Stimulated activated CD4-positive, alpha-beta T cell treated with anti-CD3 and anti-CD28 coated beads, Interleukin-4, amount 100 ng/mL, for 1 hour (primary cell): ENCODE measurements around the gene SLC30A2.
"Not testable (repeated sequence)": the region's sequence is repeated elsewhere in the genome, so short reads cannot be mapped to it uniquely, and the experiment has no call there.

Experiments used
- DNase-seq: peaks from one replicate; pipeline ENCODE4 v3.0.0-alpha.2; 2020

The SLC30A2 gene

DNA sequence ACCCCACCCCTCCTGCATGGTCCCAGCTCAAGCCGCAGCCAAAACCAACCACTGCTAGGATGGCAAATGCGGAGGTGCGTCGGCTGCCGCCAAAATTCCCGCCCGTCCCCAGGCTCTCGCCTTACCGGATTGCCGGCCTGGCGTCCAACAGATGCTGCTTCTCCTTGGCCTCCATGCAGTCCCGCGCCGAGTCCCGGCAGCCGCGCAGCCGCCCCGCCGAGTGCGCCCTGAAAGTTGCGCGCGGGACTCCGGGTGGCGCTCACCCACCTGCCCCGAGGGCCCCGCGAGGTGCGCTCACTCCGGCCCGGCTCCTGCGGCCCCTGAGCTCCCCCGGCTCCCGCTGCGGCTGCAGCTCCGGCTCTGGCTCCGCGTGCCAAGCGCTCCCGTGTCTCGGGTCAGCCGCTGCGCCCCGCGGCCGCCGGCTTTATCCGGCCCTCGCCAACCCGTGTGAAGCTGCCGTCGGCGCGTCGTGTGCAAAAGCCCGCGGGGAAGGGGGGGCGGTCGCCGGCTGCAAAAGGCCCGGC lies at the start of gene SLC30A2:
Gene SLC30A2 (minus strand): TSS at position 397 of the 524 bp plus-strand sequence. CDS start 222 bp downstream, at position 175.
- no peak for DNase-seq

GRCh38 chr1:26094677-26095383 lies 48.9 kb upstream of the SLC30A2 start:
- DNase-seq = no peak

GRCh38 chr1:26094076-26094669 lies 48.3 kb upstream of the SLC30A2 start:
- no peak for DNase-seq

GRCh38 chr1:26093569-26093968 lies 47.7 kb upstream of the SLC30A2 start:
- not testable (repeated sequence) for DNase-seq

- no peak for DNase-seq
Observed at GRCh38 chr1:26092422-26092821, 46.5 kb upstream of the SLC30A2 start.

DNA sequence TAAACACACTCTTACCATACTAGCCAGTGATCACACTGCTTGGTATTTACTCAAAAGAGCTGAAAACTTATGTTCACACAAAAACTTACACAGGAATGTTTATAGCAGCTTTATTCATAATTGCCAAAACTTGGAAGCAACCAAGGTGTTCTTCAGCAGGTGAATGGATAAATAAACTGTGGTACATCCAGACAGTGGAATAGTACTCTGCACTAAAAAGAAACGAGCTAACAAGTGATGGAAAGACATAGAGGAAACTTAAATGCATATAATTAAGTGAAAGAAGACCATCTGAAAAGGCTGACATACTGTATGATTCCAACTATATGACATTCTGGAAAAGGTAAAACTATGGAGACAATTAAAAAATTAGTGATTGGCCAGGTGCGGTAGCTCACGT lies 45.0 kb upstream of the SLC30A2 start:
- DNase-seq = no peak

- no peak for DNase-seq
Observed at GRCh38 chr1:26089125-26089524, 43.2 kb upstream of the SLC30A2 start.

DNA sequence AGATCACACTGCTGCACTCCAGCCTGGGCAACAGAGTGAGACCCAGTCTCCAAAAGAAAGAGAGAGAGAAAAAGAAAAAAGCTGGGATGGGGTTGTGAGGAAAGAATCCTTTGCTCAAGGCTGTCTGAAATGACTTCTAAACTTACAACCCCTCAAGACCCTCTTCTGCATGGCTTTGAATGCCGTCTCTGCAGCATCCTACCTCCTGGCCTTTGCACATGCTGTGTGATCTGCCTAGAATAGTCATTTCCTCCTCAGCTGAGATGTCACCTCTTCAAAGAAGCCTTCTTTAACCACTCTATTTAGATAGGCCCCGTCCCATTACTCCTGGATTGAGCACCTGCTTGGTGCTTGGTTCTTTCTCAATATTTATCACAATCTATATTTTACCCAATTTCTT lies 38.9 kb upstream of the SLC30A2 start:
- no peak for DNase-seq

DNA sequence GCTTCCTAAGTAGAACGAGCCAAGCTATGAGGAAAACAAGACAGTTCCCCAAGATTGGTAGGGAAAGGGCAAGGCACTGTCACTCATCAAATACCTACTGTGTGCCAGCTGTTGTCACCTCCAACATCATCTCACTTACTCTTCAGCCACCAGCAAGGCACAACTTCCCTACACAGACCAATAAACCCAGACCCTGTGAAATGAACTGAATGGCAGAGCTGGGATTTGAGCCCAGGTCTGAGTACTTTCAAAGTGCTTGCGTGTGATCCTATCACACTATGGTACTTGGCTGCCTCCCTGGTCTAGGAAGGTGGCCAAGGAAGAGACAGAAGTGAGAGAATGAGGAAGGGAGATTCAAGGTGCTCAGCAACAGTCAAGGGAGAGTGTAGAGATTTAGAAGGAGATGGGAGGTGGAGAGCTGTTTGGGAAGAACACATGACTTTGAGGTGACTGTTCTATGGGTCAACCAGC lies 38.2 kb upstream of the SLC30A2 start:
- no peak for DNase-seq

- DNase-seq = no peak
Observed at GRCh38 chr1:26083208-26083607, 37.3 kb upstream of the SLC30A2 start.

DNA sequence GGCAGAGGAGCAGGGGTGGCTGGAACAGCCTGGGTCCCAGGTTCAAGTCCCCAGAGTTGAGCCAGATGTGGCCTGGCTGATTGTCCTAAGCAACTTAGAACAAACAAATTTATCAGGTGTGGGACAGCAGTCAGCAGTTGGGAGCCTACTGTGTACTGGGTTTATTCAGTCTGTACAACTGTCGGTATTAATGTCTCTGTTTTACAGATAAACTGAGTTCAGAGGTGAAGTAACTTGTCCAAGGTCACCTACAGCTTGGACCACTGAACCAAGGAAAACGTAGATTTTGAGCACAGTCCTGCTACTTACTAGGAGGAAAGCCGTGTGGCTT lies 36.1 kb upstream of the SLC30A2 start:
- no peak for DNase-seq

GRCh38 chr1:26081267-26082019 lies 35.5 kb upstream of the SLC30A2 start:
- no peak for DNase-seq

- no peak for DNase-seq
Observed at GRCh38 chr1:26079960-26080814, 34.3 kb upstream of the SLC30A2 start.

GRCh38 chr1:26079178-26079563 lies 33.3 kb upstream of the SLC30A2 start:
- no peak for DNase-seq

GRCh38 chr1:26078286-26079177 lies 32.6 kb upstream of the SLC30A2 start:
- DNase-seq = no peak

DNA sequence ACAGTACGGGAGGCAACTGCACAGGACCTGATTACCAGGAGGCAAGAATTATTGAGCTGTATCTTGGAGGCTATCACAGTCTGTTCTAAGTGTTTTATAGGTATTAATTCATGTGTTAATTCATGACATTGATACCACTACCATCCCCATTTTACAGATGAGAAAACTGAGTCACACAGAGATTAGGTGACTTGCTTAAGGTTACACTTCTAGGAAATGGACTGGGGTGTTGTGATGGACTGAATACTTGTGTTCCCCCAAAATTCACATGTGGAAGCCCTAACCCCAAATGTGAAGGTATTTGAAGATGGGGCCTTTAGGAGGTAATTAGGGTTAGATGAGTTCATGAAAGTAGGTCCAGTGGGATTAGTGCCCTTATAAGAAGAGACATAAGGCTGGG lies 31.6 kb upstream of the SLC30A2 start:
- no peak for DNase-seq

DNA sequence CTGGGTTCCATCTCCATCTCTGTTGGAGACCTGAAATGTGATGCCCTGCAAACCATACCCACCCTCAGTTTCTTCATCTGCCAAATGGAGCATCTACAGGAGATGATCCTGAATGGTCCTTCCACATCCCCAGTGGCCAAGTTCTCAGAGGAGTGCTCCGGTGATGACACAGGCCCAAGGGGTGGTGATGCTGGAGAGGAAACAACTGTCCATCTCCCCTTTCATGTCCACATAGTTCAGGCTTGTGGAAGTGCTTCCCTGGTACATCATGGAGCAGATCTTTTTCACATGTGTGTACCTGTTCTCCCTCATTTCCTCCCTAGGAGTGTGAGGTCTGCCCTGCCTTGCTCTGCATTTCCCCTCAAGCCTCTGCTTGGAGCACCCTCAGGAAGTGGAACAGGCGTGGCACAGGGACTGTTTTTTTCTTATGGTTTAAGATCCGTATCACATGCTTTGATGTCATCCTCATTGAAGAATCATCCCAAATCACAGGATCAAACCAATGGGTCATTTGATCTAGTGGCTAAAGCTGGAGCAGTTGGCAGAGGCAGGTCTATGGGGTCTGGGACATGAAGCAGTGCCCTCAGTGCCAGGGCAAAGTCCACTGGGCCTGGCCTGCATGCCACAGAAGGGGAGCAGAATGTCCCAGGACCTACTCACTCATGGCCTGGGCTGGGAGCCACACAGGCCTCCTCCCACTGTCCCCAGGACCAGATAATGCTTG lies 29.7 kb upstream of the SLC30A2 start:
- no peak for DNase-seq

DNA sequence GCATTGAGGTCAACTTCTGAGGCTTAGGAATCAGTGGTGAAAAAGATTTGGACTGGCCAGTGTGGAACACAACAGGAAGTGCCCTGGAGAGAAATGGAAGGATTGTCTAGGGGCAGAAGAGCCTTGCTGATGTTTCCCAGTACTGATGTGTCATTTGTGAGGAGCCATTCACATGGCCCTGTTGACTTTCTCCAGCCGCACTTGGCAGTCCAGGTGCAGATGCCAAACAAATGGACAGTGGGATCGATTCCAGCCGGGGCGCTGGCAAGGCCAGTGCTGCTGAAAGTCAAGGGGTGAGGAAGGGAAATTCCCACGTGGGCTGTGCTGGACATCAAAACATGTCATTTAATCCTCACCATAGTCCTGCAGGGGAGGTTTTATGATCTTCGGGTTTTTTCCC lies 26.4 kb upstream of the SLC30A2 start:
- DNase-seq = no peak

DNA sequence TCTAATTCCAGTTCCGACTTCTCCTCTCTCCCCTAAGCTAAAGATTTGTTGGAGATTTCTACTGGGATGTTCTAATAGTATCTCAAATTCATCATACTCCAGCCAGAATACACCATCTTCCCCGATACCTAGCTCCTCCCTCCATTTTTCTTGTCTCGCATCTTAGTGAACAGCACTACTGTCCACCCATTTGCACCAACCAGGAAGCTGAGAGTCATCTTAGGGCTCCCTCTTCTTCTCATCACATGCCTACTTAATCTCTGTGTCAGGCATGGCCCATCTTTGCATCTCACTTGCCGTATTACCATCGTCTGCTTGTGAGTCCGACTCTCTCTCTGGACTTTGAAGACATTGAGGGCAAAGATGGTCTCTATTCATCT lies 25.0 kb upstream of the SLC30A2 start:
- no peak for DNase-seq

DNA sequence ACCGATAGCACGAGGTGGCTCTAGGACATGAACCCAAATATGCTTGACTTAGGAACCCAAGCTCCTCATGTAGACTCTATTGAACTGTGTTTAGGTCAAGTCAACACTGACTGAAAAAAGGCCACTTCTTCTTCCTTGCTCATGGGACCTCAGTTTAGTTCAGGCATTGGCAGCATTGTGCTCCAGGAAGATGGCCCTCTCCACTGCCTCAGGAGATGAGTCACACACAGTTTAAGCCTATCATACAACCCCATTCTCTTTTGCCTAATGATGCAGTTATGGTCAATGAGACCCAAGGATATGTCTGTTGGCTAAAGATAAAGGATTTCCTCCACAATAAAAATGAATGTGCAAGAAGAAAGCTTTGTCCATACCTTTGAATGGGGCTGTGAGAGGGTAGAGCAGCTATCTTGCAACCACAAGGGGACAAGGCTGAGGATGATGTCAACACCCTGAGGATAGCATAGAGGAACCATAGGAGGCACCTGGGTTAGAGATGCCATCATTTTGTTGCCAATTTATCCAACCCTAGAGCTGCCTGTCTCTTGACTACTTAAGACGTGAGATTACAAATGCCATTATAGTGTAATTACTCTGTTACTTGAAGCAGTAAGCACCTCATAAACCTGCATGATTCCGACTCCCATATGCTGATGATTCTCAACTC lies 24.5 kb upstream of the SLC30A2 start:
- no peak for DNase-seq

DNA sequence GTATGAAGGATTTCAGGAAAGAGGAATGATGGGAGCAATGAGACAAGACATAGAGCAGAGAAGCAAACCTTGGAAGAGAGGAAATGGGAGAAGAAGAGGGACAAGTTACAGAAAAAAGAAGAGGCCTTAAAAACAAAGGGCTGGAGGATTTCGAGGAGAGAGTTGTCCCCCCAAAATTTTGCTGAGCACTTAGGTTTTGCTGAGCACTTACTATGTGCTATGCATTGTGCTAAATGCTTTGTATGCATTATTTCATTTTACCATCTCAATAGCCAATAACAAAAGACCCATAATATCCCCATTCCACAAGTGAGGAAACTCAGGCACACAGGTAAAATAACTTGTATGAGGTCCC lies 24.0 kb upstream of the SLC30A2 start:
- no peak for DNase-seq
